PFSK-1 (cell line): ENCODE data around the gene PSIP1.

ENCODE experiments used
- POLR2AphosphoS5 ChIP-seq: IDR thresholded peaks from 2 replicates; pipeline ENCODE4 v1.6.1; 2012; ENCODE audit warnings: low read depth, mild to moderate bottlenecking, control low read depth, low read length, moderate library complexity
- SIN3A ChIP-seq: IDR thresholded peaks from 2 replicates; pipeline ENCODE4 v1.6.1; 2012; ENCODE audit warnings: mild to moderate bottlenecking, low read length, moderate library complexity, borderline replicate concordance; ENCODE audit not compliant: insufficient read depth

DNA sequence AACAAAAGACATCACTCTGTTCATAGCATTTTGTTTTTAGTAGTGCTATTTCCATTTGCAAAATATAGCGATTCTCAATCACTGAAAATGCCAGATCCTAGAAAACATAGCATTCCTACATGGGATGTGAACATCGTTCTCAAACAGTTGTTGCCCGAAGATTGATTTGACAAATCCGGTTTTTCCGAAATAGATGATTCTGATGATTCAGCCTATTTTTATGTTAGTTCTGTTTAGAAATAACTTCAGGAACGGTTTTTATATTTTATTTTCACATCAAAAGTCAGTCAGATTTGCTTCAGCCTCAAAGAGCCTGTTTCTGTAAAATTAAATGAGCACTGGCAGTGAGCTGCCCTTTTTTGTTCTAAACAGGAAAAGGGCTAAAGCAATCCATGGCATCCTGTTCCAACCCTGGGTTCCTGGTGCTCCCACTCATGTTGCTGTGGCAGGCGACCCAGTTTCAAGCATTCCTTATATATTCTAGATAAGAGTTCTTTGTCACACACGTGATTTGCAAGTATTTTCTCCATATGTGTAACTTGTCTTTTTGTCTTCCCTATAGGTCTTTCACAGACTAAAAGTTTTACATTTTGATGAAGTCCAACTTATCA is 14.2 kb upstream of the PSIP1 start:
- TF ChIP-seq POLR2AphosphoS5: no peak
- no peak for TF ChIP-seq SIN3A
